ENCODE results near the gene KCNH8. TPM values are rescaled to one million over a fixed set of nuclear protein-coding genes. Genes with fewer than 3 reads are reported as not detected.

Gene KCNH8
- total and polyA plus RNA-seq, 10 of the 15 experiments (the other 5 are each of a cell fraction or from before 2014, with no cell fraction given): under 0.01 to 0.18 (median 0.07) TPM; not detected in 2

DNA sequence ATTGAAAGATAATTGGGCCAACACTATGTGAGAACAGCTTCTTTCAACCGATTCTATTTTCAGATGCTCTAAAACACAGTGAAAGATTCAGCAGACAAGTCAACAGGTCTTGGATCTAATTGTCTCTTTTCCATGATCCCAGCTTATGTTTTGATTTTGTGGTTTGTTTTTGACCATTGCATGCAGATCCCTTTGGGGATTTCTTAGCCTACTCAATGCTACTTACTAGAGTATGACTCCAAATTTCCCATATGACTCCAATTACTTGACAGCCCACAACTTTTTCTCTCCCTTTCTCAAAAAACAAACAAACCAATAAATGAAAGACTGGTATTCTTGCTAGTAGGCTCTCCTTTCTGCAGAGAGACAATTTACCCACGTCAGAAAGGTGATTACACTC is 67.1 kb downstream of the KCNH8 start:
- no peaks in the 10 kb centered on the region for H4K20me1 ChIP-seq (ENCODE audit: control insufficient read depth, insufficient read depth)
- ChIA-PET RAD21 (ENCODE audit: unreplicated experiment) (no interaction called here), POLR2A (no interaction called here), SMC1A (ENCODE audit: uncharacterized antibody, unreplicated experiment) (interaction anchor here (2.2 kb wide), 1 partner anchor 651 kb away, joined by 5 read pairs; no protein-coding TSS in a partner anchor), CTCF (interaction anchor here (1.4 to 1.6 kb wide), 3 partner anchors 13 to 134 kb away, joined by 3 to 4 read pairs (median 3); no protein-coding TSS in a partner anchor)
- H3K27ac ChIP-seq (ENCODE audit: control insufficient read depth, insufficient read depth): no peak overlapping the region
- FAIRE-seq: no peak
- in situ Hi-C loops (cut with MboI) (no loop called here), intact Hi-C loops (cut with micrococcal nuclease; ENCODE audit: unreplicated experiment) (loop anchor here (1.0 kb wide), 1 partner anchor 328 kb away; no protein-coding TSS in a partner anchor)
- DNase-seq (ENCODE audit: low read depth, low spot score): no peak
- H3K9me3 ChIP-seq (replicated peaks; ENCODE audit: control insufficient read depth, insufficient read depth, low read length): no peaks in the 10 kb centered on the region
- no peak overlapping the region for H3K4me3 ChIP-seq
- no peak overlapping the region for H2AFZ ChIP-seq (ENCODE audit: control insufficient read depth, low read depth, low read length)
- no peak for ATAC-seq
- H3K4me1 ChIP-seq (ENCODE audit: control insufficient read depth, insufficient read depth, low read length): no peaks in the 10 kb centered on the region
- H3K36me3 ChIP-seq (ENCODE audit: control insufficient read depth in 2 of 2, insufficient read depth in 2 of 2, low read length in 1 of 2): no peaks in the 10 kb centered on the region
- no TSS peak for BruUV-seq (replicated peaks)
- H3K9ac ChIP-seq (ENCODE audit: control insufficient read depth, insufficient read depth, low read length): no peak overlapping the region
- TF ChIP-seq PAX5 (IDR thresholded peaks at IDR 0.05; ENCODE audit: borderline replicate concordance, low read depth, low read length): no peak
- TF ChIP-seq HDAC2 (IDR thresholded peaks at IDR 0.05): no peak
- 0% methylated on average over 2 of the region's 2 CpGs for WGBS (ENCODE audit: insufficient coverage, insufficient replicate concordance, low lambda C conversion rate, missing lambda C conversion rate)
- no peaks in the 10 kb centered on the region for H3K79me2 ChIP-seq (ENCODE audit: control insufficient read depth, insufficient read depth, low read length)
- H3K4me2 ChIP-seq (ENCODE audit: control insufficient read depth, insufficient read depth): no peak overlapping the region
- H3K27me3 ChIP-seq (replicated peaks in 1 of 2; ENCODE audit: control insufficient read depth in 2 of 2, insufficient read depth in 2 of 2, low read length in 1 of 2): no peaks in the 10 kb centered on the region

DNA sequence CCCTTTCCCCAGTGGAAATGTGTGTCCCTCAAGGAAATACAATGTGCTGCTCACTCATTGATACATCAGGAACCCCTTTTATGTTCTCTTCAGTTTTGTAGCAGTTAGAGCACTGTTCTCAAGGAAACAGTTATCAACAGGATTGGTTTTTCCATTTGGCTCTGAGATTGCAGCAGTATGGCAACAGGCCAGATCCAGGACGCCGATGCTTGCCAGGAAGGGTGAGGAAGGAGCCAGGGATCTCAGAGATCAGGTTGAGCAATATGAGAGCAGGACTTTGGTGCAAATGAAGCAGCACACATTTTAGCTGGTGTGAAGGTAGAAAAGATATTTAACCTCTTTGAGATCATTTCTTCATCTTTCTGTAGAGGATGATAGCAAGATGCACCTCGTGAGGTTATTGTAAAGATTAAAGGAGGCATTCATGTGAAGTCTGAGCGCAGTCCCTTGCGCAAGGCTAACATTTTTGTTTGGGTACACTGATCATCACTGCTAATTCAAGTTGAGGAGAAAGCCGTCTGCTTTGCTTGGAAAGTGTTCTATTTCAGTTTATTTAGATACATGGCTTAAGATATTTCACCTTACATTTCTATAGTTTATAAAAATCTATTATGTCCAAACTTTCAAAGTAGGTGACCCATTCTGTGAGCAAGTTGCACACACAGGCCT is 68.5 kb downstream of the KCNH8 start:
- Histone ChIP-seq H3K9me3 (replicated peaks; ENCODE audit: control insufficient read depth, insufficient read depth, low read length) (no peaks in the 10 kb centered on the region), H2AFZ (ENCODE audit: control insufficient read depth, low read depth, low read length) (no peak overlapping the region), H3K4me1 (ENCODE audit: control insufficient read depth, insufficient read depth, low read length) (no peaks in the 10 kb centered on the region), H3K27ac (ENCODE audit: control insufficient read depth, insufficient read depth) (no peak overlapping the region), H3K4me3 (no peak overlapping the region), H3K27me3 (replicated peaks in 1 of 2; ENCODE audit: control insufficient read depth in 2 of 2, insufficient read depth in 2 of 2, low read length in 1 of 2) (no peaks in the 10 kb centered on the region), H3K36me3 (ENCODE audit: control insufficient read depth in 2 of 2, insufficient read depth in 2 of 2, low read length in 1 of 2) (no peaks in the 10 kb centered on the region), H3K9ac (ENCODE audit: control insufficient read depth, insufficient read depth, low read length) (no peak overlapping the region), H3K79me2 (ENCODE audit: control insufficient read depth, insufficient read depth, low read length) (no peaks in the 10 kb centered on the region), H4K20me1 (ENCODE audit: control insufficient read depth, insufficient read depth) (no peaks in the 10 kb centered on the region), H3K4me2 (ENCODE audit: control insufficient read depth, insufficient read depth) (no peak overlapping the region)
- intact Hi-C loops (cut with micrococcal nuclease; ENCODE audit: unreplicated experiment) (no loop called here), in situ Hi-C loops (cut with MboI) (no loop called here)
- TF ChIP-seq FOXK2 (IDR thresholded peaks at IDR 0.05): no peak
- DNase-seq (ENCODE audit: low read depth, low spot score) (no peak), FAIRE-seq (no peak), ATAC-seq (no peak)
- POLR2A ChIA-PET: no interaction called here
- no TSS peak for BruUV-seq (replicated peaks)
- SMC1A ChIA-PET (ENCODE audit: uncharacterized antibody, unreplicated experiment): interaction anchor here (0.6 kb wide), 1 partner anchor 26 kb away, joined by 3 read pairs; no protein-coding TSS in a partner anchor
- RAD21 ChIA-PET (ENCODE audit: unreplicated experiment): no interaction called here
- WGBS (ENCODE audit: insufficient coverage, insufficient replicate concordance, low lambda C conversion rate, missing lambda C conversion rate): 54% methylated on average over 6 of the region's 6 CpGs
- CTCF ChIA-PET: interaction anchor here (1.6 kb wide), 1 partner anchor 132 kb away, joined by 3 read pairs; no protein-coding TSS in a partner anchor
